ENCODE measurements around the gene ARMC2.

Gene ARMC2

GRCh38 chr6:109015176-109015575, 167.0 kb downstream of the ARMC2 start:
- peak in 1 of 2 experiments; percentile 2 for DNase-seq
- TF ChIP-seq POLR2A (IDR thresholded peaks at IDR 0.05; ENCODE audit: low read length): no peak
- no peak for TF ChIP-seq GATA1 (IDR thresholded peaks at IDR 0.05; ENCODE audit: low read depth, low read length)

GRCh38 chr6:109019911-109020310, 171.7 kb downstream of the ARMC2 start:
- no peak for TF ChIP-seq GATA1 (IDR thresholded peaks at IDR 0.05; ENCODE audit: low read depth, low read length)
- no peak for TF ChIP-seq POLR2A (IDR thresholded peaks at IDR 0.05; ENCODE audit: low read length)
- DNase-seq: no peak

GRCh38 chr6:109021870-109022269, 173.6 kb downstream of the ARMC2 start:
- TF ChIP-seq GATA1 (IDR thresholded peaks at IDR 0.05; ENCODE audit: low read depth, low read length): no peak
- no peak for TF ChIP-seq POLR2A (IDR thresholded peaks at IDR 0.05; ENCODE audit: low read length)
- no peak for DNase-seq

GRCh38 chr6:109023356-109023925, 175.2 kb downstream of the ARMC2 start:
- no peak for DNase-seq
- no peak for TF ChIP-seq GATA1 (IDR thresholded peaks at IDR 0.05; ENCODE audit: low read depth, low read length)
- TF ChIP-seq POLR2A (IDR thresholded peaks at IDR 0.05; ENCODE audit: low read length): no peak

Data from erythroblast (primary cell).